Activated naive CD8-positive, alpha-beta T cell (primary cell): ENCODE measurements around the gene MEGF10.

ENCODE experiments used
- H3K27ac Mint-ChIP-seq: one replicate; pipeline ENCODE4 v1.8.0; 2021; ENCODE audit warnings: mixed read lengths
- H3K27me3 Mint-ChIP-seq: one replicate; pipeline ENCODE4 v1.8.0; 2021; ENCODE audit warnings: mixed read lengths
- H3K36me3 Mint-ChIP-seq: one replicate; pipeline ENCODE4 v1.8.0; 2021; ENCODE audit warnings: mixed read lengths
- H3K4me1 Mint-ChIP-seq: one replicate; pipeline ENCODE4 v1.8.0; 2021; ENCODE audit warnings: low read depth, mixed read lengths
- H3K4me3 Mint-ChIP-seq: one replicate; pipeline ENCODE4 v1.8.0; 2021; ENCODE audit warnings: mild to moderate bottlenecking, mixed read lengths
- H3K9me3 Mint-ChIP-seq: one replicate; pipeline ENCODE4 v1.8.0; 2021; ENCODE audit warnings: low read depth, mixed read lengths

Gene MEGF10

GRCh38 chr5:127431977-127432585, 141.5 kb downstream of the MEGF10 start:
- H3K27me3 Mint-ChIP-seq: no peaks in the 10 kb centered on the region
- no peaks in the 10 kb centered on the region for H3K4me1 Mint-ChIP-seq
- H3K9me3 Mint-ChIP-seq: no peaks in the 10 kb centered on the region

GRCh38 chr5:127433526-127433925, 142.9 kb downstream of the MEGF10 start:
- Mint-ChIP-seq H3K27me3 (no peaks in the 10 kb centered on the region), H3K4me1 (no peaks in the 10 kb centered on the region), H3K27ac (no peak overlapping the region), H3K9me3 (no peaks in the 10 kb centered on the region), H3K36me3 (no peaks in the 10 kb centered on the region), H3K4me3 (no peak overlapping the region)

More at GRCh38 chr5:127431977-127432585, 141.5 kb downstream of the MEGF10 start:
- Mint-ChIP-seq H3K36me3 (no peaks in the 10 kb centered on the region), H3K27ac (no peak overlapping the region), H3K4me3 (no peak overlapping the region)

- Mint-ChIP-seq H3K4me3 (no peak overlapping the region), H3K27ac (no peak overlapping the region), H3K4me1 (no peaks in the 10 kb centered on the region), H3K9me3 (no peaks in the 10 kb centered on the region), H3K27me3 (no peaks in the 10 kb centered on the region), H3K36me3 (no peaks in the 10 kb centered on the region)
Measured at GRCh38 chr5:127434588-127434987, 144.0 kb downstream of the MEGF10 start.

GRCh38 chr5:127435821-127436220, 145.2 kb downstream of the MEGF10 start:
- Mint-ChIP-seq H3K9me3 (no peaks in the 10 kb centered on the region), H3K4me3 (no peak overlapping the region), H3K27me3 (no peaks in the 10 kb centered on the region), H3K27ac (no peak overlapping the region), H3K4me1 (no peaks in the 10 kb centered on the region), H3K36me3 (no peaks in the 10 kb centered on the region)

GRCh38 chr5:127439644-127440043, 149.0 kb downstream of the MEGF10 start:
- H3K27ac Mint-ChIP-seq: no peak overlapping the region
- no peaks in the 10 kb centered on the region for H3K9me3 Mint-ChIP-seq
- no peak overlapping the region for H3K4me3 Mint-ChIP-seq
- H3K27me3 Mint-ChIP-seq: peaks cover 2% of the 10 kb centered on the region
- no peaks in the 10 kb centered on the region for H3K36me3 Mint-ChIP-seq
- no peaks in the 10 kb centered on the region for H3K4me1 Mint-ChIP-seq

GRCh38 chr5:127440831-127441230, 150.2 kb downstream of the MEGF10 start:
- Mint-ChIP-seq H3K9me3 (no peaks in the 10 kb centered on the region), H3K36me3 (no peaks in the 10 kb centered on the region), H3K27ac (no peak overlapping the region), H3K27me3 (peaks cover 2% of the 10 kb centered on the region), H3K4me1 (no peaks in the 10 kb centered on the region), H3K4me3 (no peak overlapping the region)

- H3K27ac Mint-ChIP-seq: no peak overlapping the region
- no peak overlapping the region for H3K4me3 Mint-ChIP-seq
- no peaks in the 10 kb centered on the region for H3K9me3 Mint-ChIP-seq
- no peaks in the 10 kb centered on the region for H3K4me1 Mint-ChIP-seq
- peaks cover 2% of the 10 kb centered on the region for H3K27me3 Mint-ChIP-seq
- no peaks in the 10 kb centered on the region for H3K36me3 Mint-ChIP-seq
Measured at GRCh38 chr5:127441799-127442484, 151.3 kb downstream of the MEGF10 start.

- Mint-ChIP-seq H3K36me3 (no peaks in the 10 kb centered on the region), H3K9me3 (no peaks in the 10 kb centered on the region), H3K27ac (no peak overlapping the region), H3K4me1 (no peaks in the 10 kb centered on the region), H3K4me3 (no peak overlapping the region), H3K27me3 (peaks cover 2% of the 10 kb centered on the region)
Measured at GRCh38 chr5:127444171-127444570, 153.6 kb downstream of the MEGF10 start.

GRCh38 chr5:127445328-127445727, 154.7 kb downstream of the MEGF10 start:
- Mint-ChIP-seq H3K36me3 (no peaks in the 10 kb centered on the region), H3K9me3 (no peaks in the 10 kb centered on the region), H3K4me1 (no peaks in the 10 kb centered on the region), H3K27ac (no peak overlapping the region), H3K27me3 (peaks cover 2% of the 10 kb centered on the region), H3K4me3 (no peak overlapping the region)

GRCh38 chr5:127446626-127447025, 156.0 kb downstream of the MEGF10 start:
- Mint-ChIP-seq H3K36me3 (no peaks in the 10 kb centered on the region), H3K27me3 (peaks cover 2% of the 10 kb centered on the region), H3K4me3 (no peak overlapping the region), H3K9me3 (no peaks in the 10 kb centered on the region), H3K27ac (no peak overlapping the region), H3K4me1 (no peaks in the 10 kb centered on the region)

GRCh38 chr5:127447827-127448226, 157.2 kb downstream of the MEGF10 start:
- no peaks in the 10 kb centered on the region for H3K9me3 Mint-ChIP-seq
- no peaks in the 10 kb centered on the region for H3K36me3 Mint-ChIP-seq
- no peaks in the 10 kb centered on the region for H3K4me1 Mint-ChIP-seq
- no peak overlapping the region for H3K4me3 Mint-ChIP-seq
- peaks cover 2% of the 10 kb centered on the region for H3K27me3 Mint-ChIP-seq
- no peak overlapping the region for H3K27ac Mint-ChIP-seq

- H3K36me3 Mint-ChIP-seq: no peaks in the 10 kb centered on the region
- no peaks in the 10 kb centered on the region for H3K9me3 Mint-ChIP-seq
- no peaks in the 10 kb centered on the region for H3K4me1 Mint-ChIP-seq
- no peak overlapping the region for H3K27ac Mint-ChIP-seq
- H3K27me3 Mint-ChIP-seq: peaks cover 9% of the 10 kb centered on the region
- no peak overlapping the region for H3K4me3 Mint-ChIP-seq
Measured at GRCh38 chr5:127450046-127450445, 159.4 kb downstream of the MEGF10 start.

- Mint-ChIP-seq H3K4me3 (no peak overlapping the region), H3K9me3 (no peaks in the 10 kb centered on the region), H3K4me1 (no peaks in the 10 kb centered on the region), H3K27me3 (peaks cover 9% of the 10 kb centered on the region), H3K36me3 (no peaks in the 10 kb centered on the region), H3K27ac (no peak overlapping the region)
Measured at GRCh38 chr5:127451096-127451495, 160.5 kb downstream of the MEGF10 start.

GRCh38 chr5:127452626-127453025, 162.0 kb downstream of the MEGF10 start:
- Mint-ChIP-seq H3K27me3 (peaks cover 9% of the 10 kb centered on the region), H3K36me3 (no peaks in the 10 kb centered on the region), H3K4me1 (no peaks in the 10 kb centered on the region), H3K4me3 (no peak overlapping the region), H3K27ac (no peak overlapping the region), H3K9me3 (no peaks in the 10 kb centered on the region)

- Mint-ChIP-seq H3K4me1 (no peaks in the 10 kb centered on the region), H3K4me3 (no peak overlapping the region), H3K27me3 (peaks cover 14% of the 10 kb centered on the region), H3K36me3 (no peaks in the 10 kb centered on the region), H3K9me3 (no peaks in the 10 kb centered on the region), H3K27ac (no peak overlapping the region)
Measured at GRCh38 chr5:127471211-127471610, 180.6 kb downstream of the MEGF10 start.

- Mint-ChIP-seq H3K36me3 (no peaks in the 10 kb centered on the region), H3K27ac (no peak overlapping the region), H3K27me3 (peaks cover 16% of the 10 kb centered on the region), H3K4me1 (no peaks in the 10 kb centered on the region), H3K9me3 (no peaks in the 10 kb centered on the region), H3K4me3 (no peak overlapping the region)
Measured at GRCh38 chr5:127472700-127473099, 182.1 kb downstream of the MEGF10 start.
